CD8-positive, alpha-beta memory T cell (primary cell): ENCODE measurements around the gene MAML1. TPM values are rescaled to one million over a fixed set of nuclear protein-coding genes. Genes with fewer than 3 reads are reported as not detected.
A peak's percentile ranks its signal among the peaks of the same experiment; 100 is the strongest.

Experiments used
- CTCF ChIA-PET: fragments of 350-600 bp; sonication (Branson Sonifier 250); formaldehyde crosslinking; loops from one replicate; lab custom pipeline; 2021; ENCODE audit warnings: antibody characterized with exemption; lab: Charles Lee
- POLR2A ChIA-PET: fragments of 350-600 bp; sonication (Branson Sonifier 250); formaldehyde crosslinking; loops from one replicate; lab custom pipeline; 2021; ENCODE audit warnings: antibody characterized with exemption; lab: Charles Lee
- DNase-seq, 5 donors: peaks; one replicate each; pipeline versions ENCODE4 v3.0.0 to v3.0.0-alpha.2; 2020 to 2022; ENCODE audit warnings: mixed read lengths in 1 of 5
- H3K27ac ChIP-seq: one replicate; pipeline ENCODE4 v1.7.0; 2013; ENCODE audit warnings: low read depth, mild to moderate bottlenecking, low read length, moderate library complexity
- H3K27me3 ChIP-seq: 2 replicates; pipeline ENCODE4 v1.7.0; 2013; ENCODE audit warnings: low read length, mild to moderate bottlenecking; ENCODE audit not compliant: insufficient read depth, poor library complexity, severe bottlenecking
- H3K36me3 ChIP-seq: 2 replicates; pipeline ENCODE4 v1.7.0; 2013; ENCODE audit warnings: mild to moderate bottlenecking, low read length, moderate library complexity; ENCODE audit not compliant: insufficient read depth
- H3K4me1 ChIP-seq: 2 replicates; pipeline ENCODE4 v1.7.0; 2013; ENCODE audit warnings: mild to moderate bottlenecking, low read length, moderate library complexity; ENCODE audit not compliant: insufficient read depth
- H3K4me3 ChIP-seq: 2 replicates; pipeline ENCODE4 v1.7.0; 2013; ENCODE audit warnings: mild to moderate bottlenecking, low read length
- H3K9me3 ChIP-seq: 2 replicates; pipeline ENCODE4 v1.7.0; 2013; ENCODE audit warnings: mild to moderate bottlenecking, low read length
- H3K27ac Mint-ChIP-seq, 8 donors: one replicate each; pipeline ENCODE4 v1.8.0; 2020 to 2021; ENCODE audit warnings: mixed read lengths in 8 of 8, mild to moderate bottlenecking in 6 of 8, inconsistent platforms in 3 of 8, moderate library complexity in 3 of 8
- H3K27me3 Mint-ChIP-seq, 2 donors: one replicate each; pipeline ENCODE4 v1.8.0; 2020 to 2021; ENCODE audit warnings: mixed read lengths in 2 of 2, mild to moderate bottlenecking in 1 of 2, moderate library complexity in 1 of 2
- H3K36me3 Mint-ChIP-seq, 3 donors: one replicate each; pipeline ENCODE4 v1.8.0; 2020 to 2021; ENCODE audit warnings: mixed read lengths in 3 of 3, inconsistent platforms in 1 of 3, mild to moderate bottlenecking in 1 of 3
- H3K4me1 Mint-ChIP-seq, 3 donors: one replicate each; pipeline ENCODE4 v1.8.0; 2020 to 2021; ENCODE audit warnings: mixed read lengths in 3 of 3, inconsistent platforms in 1 of 3, mild to moderate bottlenecking in 1 of 3
- H3K4me3 Mint-ChIP-seq, 7 donors: one replicate each; pipeline ENCODE4 v1.8.0; 2020 to 2021; ENCODE audit warnings: mixed read lengths in 7 of 7, mild to moderate bottlenecking in 6 of 7, moderate library complexity in 4 of 7, inconsistent platforms in 2 of 7
- H3K9me3 Mint-ChIP-seq, 5 donors: one replicate each; pipeline ENCODE4 v1.8.0; 2020 to 2022; ENCODE audit warnings: mixed read lengths in 5 of 5, mild to moderate bottlenecking in 3 of 5, moderate library complexity in 2 of 5, inconsistent platforms in 1 of 5
- polyA plus RNA-seq: library from polyadenylated mRNA; unstranded; fragments of 300-500 nt; fragmentation: Illumina TruSeq; gene quantifications from one replicate; pipeline ENCODE4 v1.2.3, GENCODE V29; 2021
- total RNA-seq, 2 experiments: library from RNA; stranded (reverse); gene quantifications; one replicate each; pipeline ENCODE4 v1.2.3, GENCODE V29; 2021

The MAML1 gene
- total and polyA plus RNA-seq, 3 experiments from 2014 or later, result 9.1 to 30.9 (median 30.4) TPM

- Histone ChIP-seq H3K27ac (no peak overlapping the region), H3K4me3 (peak overlapping the region; percentile 24), H3K36me3 (no peaks in the 10 kb centered on the region), H3K9me3 (no peaks in the 10 kb centered on the region), H3K27me3 (no peaks in the 10 kb centered on the region), H3K4me1 (peaks cover 33% of the 10 kb centered on the region)
- Mint-ChIP-seq H3K4me3 (peak overlapping the region; percentile 82 to 95 (median 86)), H3K36me3 (peaks cover 3 to 17% (median 3%) of the 10 kb centered on the region in 3 donors), H3K4me1 (peaks cover 27 to 38% (median 28%) of the 10 kb centered on the region in 3 donors), H3K9me3 (peaks cover 0 to 4% (median 0%) of the 10 kb centered on the region in 5 donors), H3K27me3 (no peaks in the 10 kb centered on the region), H3K27ac (peak overlapping the region in 4 of 8 donors; percentile 51 to 78 (median 73))
- DNase-seq, result no peak
- ChIA-PET POLR2A (no interaction called here), CTCF (no interaction called here)
These were observed 71.9 kb downstream of the MAML1 start for GRCh38 chr5:179804555-179804947.

- Mint-ChIP-seq H3K36me3 (peaks cover 1 to 11% (median 3%) of the 10 kb centered on the region in 3 donors), H3K27ac (peak overlapping the region in 7 of 8 donors; percentile 51 to 86 (median 73)), H3K27me3 (no peaks in the 10 kb centered on the region), H3K9me3 (peaks cover 0 to 4% (median 0%) of the 10 kb centered on the region in 5 donors), H3K4me1 (peaks cover 27 to 38% (median 28%) of the 10 kb centered on the region in 3 donors), H3K4me3 (peak overlapping the region; percentile 82 to 95 (median 86))
- peak overlapping the region; percentile 54 for H3K27ac ChIP-seq
- H3K36me3 ChIP-seq, result no peaks in the 10 kb centered on the region
- H3K4me1 ChIP-seq, result peaks cover 33% of the 10 kb centered on the region
- peak overlapping the region; percentile 24 for H3K4me3 ChIP-seq
- ChIA-PET POLR2A (interaction anchor here (0.8 to 1.8 kb wide), 5 partner anchors 8 to 17 kb away, joined by 5 to 12 read pairs (median 5); partner anchors contain the start of genes LTC4S and SQSTM1), CTCF (interaction anchor here (0.9 to 1.0 kb wide), 3 partner anchors 8 to 102 kb away, joined by 3 to 4 read pairs (median 3); no protein-coding TSS in a partner anchor)
- H3K9me3 ChIP-seq, result no peaks in the 10 kb centered on the region
- no peaks in the 10 kb centered on the region for H3K27me3 ChIP-seq
- no peak for DNase-seq
These were observed 72.5 kb downstream of the MAML1 start for GRCh38 chr5:179805070-179805528.

GRCh38 chr5:179805529-179806249, 73.1 kb downstream of the MAML1 start:
- peaks cover 0 to 4% (median 0%) of the 10 kb centered on the region in 5 donors for H3K9me3 Mint-ChIP-seq
- H3K4me3 Mint-ChIP-seq, result peak overlapping the region; percentile 82 to 95 (median 86)
- peak overlapping the region; percentile 41 for H3K4me3 ChIP-seq
- no peaks in the 10 kb centered on the region for H3K27me3 Mint-ChIP-seq
- DNase-seq, result peak in 2 of 5 donors; percentile 30 to 63
- peaks cover 1 to 9% (median 3%) of the 10 kb centered on the region in 3 donors for H3K36me3 Mint-ChIP-seq
- ChIA-PET POLR2A (interaction anchor here (0.8 to 1.8 kb wide), 5 partner anchors 9 to 17 kb away, joined by 5 to 12 read pairs (median 5); partner anchors contain the start of genes LTC4S and SQSTM1), CTCF (interaction anchor here (0.9 to 1.0 kb wide), 3 partner anchors 9 to 101 kb away, joined by 3 to 4 read pairs (median 3); no protein-coding TSS in a partner anchor)
- H3K36me3 ChIP-seq, result no peaks in the 10 kb centered on the region
- H3K27me3 ChIP-seq, result no peaks in the 10 kb centered on the region
- H3K9me3 ChIP-seq, result no peaks in the 10 kb centered on the region
- H3K27ac ChIP-seq, result peak overlapping the region; percentile 54
- H3K4me1 Mint-ChIP-seq, result peaks cover 27 to 38% (median 28%) of the 10 kb centered on the region in 3 donors
- H3K4me1 ChIP-seq, result peaks cover 33% of the 10 kb centered on the region
- peak overlapping the region in 6 of 8 donors; percentile 51 to 86 (median 72) for H3K27ac Mint-ChIP-seq

GRCh38 chr5:179806250-179807048, 73.8 kb downstream of the MAML1 start, which contains the start of gene MGAT4B:
Gene MGAT4B (minus strand): TSS chr5:179806866. CDS start chr5:179806583, 283 bp downstream.
- peak; percentile 48 to 70 (median 53) for DNase-seq
- Mint-ChIP-seq H3K27ac (peak within 1 kb of the TSS in 5 of 8 donors; percentile 26 to 72 (median 56)), H3K4me1 (peaks cover 27 to 38% (median 28%) of the 10 kb centered on the region in 3 donors), H3K4me3 (peak within 1 kb of the TSS; percentile 66 to 91 (median 79)), H3K9me3 (peaks cover 0 to 4% (median 0%) of the 10 kb centered on the region in 5 donors), H3K36me3 (peaks cover 1 to 6% (median 3%) of the 10 kb centered on the region in 3 donors), H3K27me3 (no peaks in the 10 kb centered on the region)
- Histone ChIP-seq H3K27ac (peak within 1 kb of the TSS; percentile 54), H3K36me3 (no peaks in the 10 kb centered on the region), H3K27me3 (no peaks in the 10 kb centered on the region), H3K4me1 (peaks cover 33% of the 10 kb centered on the region), H3K9me3 (no peaks in the 10 kb centered on the region), H3K4me3 (peak within 1 kb of the TSS; percentile 41)
- ChIA-PET POLR2A (interaction anchor here (1.0 to 1.8 kb wide), 6 partner anchors 9 to 183 kb away, joined by 3 to 12 read pairs (median 5); partner anchors contain the start of genes HNRNPH1, LTC4S and SQSTM1), CTCF (interaction anchor here (0.9 kb wide), 2 partner anchors 9 to 44 kb away, joined by 3 to 4 read pairs; no protein-coding TSS in a partner anchor)

- POLR2A ChIA-PET, result no interaction called here
- DNase-seq, result no peak
- Histone ChIP-seq H3K27me3 (no peaks in the 10 kb centered on the region), H3K4me3 (no peak overlapping the region), H3K27ac (peak overlapping the region; percentile 48), H3K9me3 (no peaks in the 10 kb centered on the region), H3K36me3 (no peaks in the 10 kb centered on the region), H3K4me1 (no peaks in the 10 kb centered on the region)
- CTCF ChIA-PET, result interaction anchor here (1.3 to 2.3 kb wide), 3 partner anchors 10 to 95 kb away, joined by 3 to 10 read pairs (median 3); no protein-coding TSS in a partner anchor
- Mint-ChIP-seq H3K27ac (no peak overlapping the region), H3K9me3 (no peaks in the 10 kb centered on the region), H3K4me3 (no peak overlapping the region), H3K27me3 (no peaks in the 10 kb centered on the region), H3K36me3 (peaks cover 0 to 17% (median 6%) of the 10 kb centered on the region in 3 donors), H3K4me1 (peaks cover 0 to 10% (median 2%) of the 10 kb centered on the region in 3 donors)
These were observed 79.7 kb downstream of the MAML1 start for GRCh38 chr5:179812135-179812825.

GRCh38 chr5:179812997-179813607, 80.5 kb downstream of the MAML1 start:
- Mint-ChIP-seq H3K27ac (peak overlapping the region in 2 of 8 donors; percentile 27 to 42), H3K4me3 (peak overlapping the region in 1 of 7 donors; percentile 44), H3K27me3 (peaks cover 0 to 3% of the 10 kb centered on the region in 2 donors), H3K4me1 (peaks cover 4 to 15% (median 5%) of the 10 kb centered on the region in 3 donors), H3K36me3 (peaks cover 0 to 17% (median 6%) of the 10 kb centered on the region in 3 donors), H3K9me3 (no peaks in the 10 kb centered on the region)
- no peak overlapping the region for H3K4me3 ChIP-seq
- ChIA-PET POLR2A (no interaction called here), CTCF (interaction anchor here (0.9 to 2.3 kb wide), 4 partner anchors 11 to 95 kb away, joined by 3 to 10 read pairs (median 4); no protein-coding TSS in a partner anchor)
- no peaks in the 10 kb centered on the region for H3K27me3 ChIP-seq
- H3K9me3 ChIP-seq, result no peaks in the 10 kb centered on the region
- no peak for DNase-seq
- peaks cover under 1% of the 10 kb centered on the region for H3K4me1 ChIP-seq
- no peaks in the 10 kb centered on the region for H3K36me3 ChIP-seq
- peak overlapping the region; percentile 48 for H3K27ac ChIP-seq
